ENCODE measurements around the gene BMP4. TPM values are rescaled to one million over a fixed set of nuclear protein-coding genes. Genes with fewer than 3 reads are reported as not detected.
"Not testable (repeated sequence)": the region's sequence is repeated elsewhere in the genome, so short reads cannot be mapped to it uniquely, and the experiment has no call there.

The BMP4 gene
- total RNA-seq, result 67.3 and 162 TPM in 2 replicates

DNA sequence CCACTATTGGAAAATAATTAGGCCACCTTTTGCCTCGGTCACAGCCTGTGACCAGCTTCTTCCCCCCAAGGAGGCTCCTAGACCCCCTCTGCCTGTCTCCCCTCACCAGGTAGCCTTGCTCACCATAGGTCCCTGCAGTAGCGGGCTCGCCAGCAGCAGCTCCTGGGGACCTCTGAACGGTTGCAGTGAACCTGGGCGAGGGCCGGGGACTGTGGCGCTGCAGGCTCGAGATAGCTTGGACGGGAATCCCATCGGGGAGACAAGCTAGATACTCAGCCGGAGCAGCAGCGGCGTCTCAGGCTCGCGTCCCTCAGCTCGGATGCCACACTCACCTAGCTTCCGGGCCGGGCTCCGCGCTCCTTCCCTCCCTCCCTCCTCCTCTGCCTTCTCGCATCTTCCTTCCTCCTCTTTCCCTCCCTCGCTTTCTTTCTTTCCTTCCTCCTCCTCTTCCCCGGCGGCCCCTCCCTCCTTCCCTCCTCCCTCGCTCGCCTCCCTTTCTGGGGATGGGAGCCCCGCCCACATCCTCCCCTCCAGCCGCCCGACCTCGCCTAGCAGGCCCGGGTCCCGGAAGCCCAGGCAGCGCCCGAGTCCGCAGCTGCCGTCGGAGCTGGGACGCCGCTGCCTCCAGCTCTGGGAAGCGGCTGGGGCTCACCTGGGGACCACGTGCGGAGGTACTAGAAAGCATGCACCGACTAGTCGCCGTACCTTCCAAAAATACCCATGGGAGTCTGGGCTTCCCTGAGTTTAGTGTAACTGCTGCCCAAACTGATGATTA lies at the start of gene BMP4:
BMP4 (minus strand) TSS at position 399 of the 775 bp plus-strand sequence. CDS start 4,603 bp downstream, outside the sequence.
- peak; percentile 76 for DNase-seq

DNA sequence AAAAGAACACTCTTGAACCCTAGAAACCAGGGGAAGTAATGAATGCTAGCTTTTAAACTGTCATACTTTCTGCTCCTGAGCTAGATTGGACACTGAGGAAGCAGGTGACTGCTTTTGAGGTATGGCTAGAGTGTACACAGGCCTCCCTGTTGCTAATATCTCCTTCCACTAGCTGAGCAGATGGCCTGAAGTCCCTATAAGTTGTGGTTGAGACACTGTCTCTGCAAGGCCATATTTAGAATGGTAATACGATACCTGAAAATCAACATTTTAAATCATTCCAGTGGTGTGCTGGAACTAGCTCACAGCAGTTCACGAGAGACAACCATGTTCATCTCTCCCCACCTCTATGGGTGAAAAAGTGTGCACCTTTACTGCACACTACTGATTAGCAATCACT lies 46.4 kb upstream of the BMP4 start:
- no peak for DNase-seq

DNA sequence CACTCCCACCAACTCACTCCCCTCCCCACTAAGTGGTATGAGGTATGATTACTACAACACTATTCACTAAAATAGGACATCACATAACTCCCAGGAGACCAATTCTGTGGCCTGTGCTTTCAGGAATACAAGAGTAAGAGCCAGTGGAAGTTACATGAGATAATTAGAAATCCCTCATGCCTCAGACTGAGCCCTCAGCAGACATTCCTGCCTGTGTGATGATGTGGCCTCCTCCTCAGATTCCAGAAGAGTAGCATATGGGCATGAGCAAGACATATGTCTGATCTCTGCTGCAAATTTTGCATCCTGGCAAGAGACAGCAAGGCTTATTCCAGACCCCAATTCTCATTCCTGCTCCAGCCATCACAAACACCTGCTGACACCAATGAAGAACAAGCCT lies 46.0 kb upstream of the BMP4 start:
- DNase-seq, result no peak

DNA sequence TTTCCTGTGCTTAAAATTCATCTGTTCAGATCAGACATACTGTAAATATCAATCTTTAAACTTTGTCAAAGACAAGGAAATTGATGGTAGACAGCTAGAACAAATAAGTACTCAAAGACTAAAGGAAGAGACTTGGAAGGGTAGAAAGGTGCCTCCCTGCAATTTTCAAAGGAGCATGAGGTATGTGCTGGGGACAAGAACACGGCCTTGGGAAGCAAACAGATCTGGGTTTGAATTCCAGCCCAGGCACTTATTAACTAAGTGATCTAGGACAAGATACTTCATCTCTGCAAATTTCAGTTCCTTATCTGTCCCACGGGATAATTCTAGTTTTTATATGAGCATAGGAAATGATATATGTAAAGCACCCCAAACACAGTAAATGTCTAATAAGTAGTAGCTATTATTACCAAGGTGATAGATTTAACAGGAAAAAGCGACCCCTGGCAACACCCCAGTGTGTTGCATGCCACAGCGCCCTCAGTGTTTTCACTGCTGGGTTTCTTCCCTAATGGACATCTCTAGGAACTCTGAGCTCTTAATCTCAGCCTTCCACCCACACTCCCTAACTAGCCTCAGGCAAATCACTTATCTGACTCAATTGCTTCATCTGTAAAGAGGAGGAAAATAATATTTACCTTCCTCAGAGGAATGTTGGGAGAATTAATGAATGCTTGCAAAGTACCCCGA lies 44.7 kb upstream of the BMP4 start:
- peak; percentile 13 for DNase-seq

DNA sequence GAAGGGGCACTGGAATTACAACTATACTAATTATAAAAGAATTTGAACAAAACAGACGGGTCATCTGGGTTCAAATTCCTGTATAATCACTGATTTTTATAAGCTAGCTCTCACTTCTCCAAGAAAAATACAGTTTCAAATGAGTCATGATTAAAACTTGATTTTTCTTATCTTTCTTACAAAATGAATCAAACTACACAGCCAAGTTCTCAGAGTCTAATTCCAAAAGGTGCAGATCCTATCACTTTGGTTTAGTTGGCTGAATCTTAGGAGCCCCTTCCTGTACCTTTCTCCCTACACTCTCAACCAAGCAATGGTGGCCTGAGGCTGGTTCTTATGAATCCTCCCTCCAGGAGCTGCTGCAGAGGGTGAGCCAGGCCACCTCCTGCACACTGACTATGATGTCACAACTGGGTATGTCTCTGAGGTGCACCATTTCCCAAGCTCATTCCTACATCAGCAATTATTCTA lies 43.8 kb upstream of the BMP4 start:
- peak; percentile 47 for DNase-seq

DNA sequence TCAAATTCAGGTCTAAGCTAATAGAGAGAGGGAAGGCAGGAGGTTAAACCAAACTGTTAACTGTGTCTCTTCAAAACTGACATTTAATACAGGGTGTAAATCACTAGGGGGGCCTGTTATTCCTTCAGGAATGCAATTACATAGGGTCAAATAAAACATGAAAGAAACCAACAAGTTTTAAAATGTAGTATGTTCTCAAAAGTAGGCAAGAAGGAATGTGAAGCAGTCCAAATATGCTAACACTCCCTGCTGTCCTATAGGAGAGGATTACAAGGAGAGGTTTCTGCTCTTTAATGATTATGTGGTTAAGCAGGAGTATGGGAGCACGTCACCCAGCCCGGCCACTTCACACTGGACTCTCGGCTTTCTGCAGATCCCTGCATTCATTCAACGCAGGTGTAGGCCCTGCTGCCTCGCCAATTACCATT lies 42.5 kb upstream of the BMP4 start:
- DNase-seq, result no peak

DNA sequence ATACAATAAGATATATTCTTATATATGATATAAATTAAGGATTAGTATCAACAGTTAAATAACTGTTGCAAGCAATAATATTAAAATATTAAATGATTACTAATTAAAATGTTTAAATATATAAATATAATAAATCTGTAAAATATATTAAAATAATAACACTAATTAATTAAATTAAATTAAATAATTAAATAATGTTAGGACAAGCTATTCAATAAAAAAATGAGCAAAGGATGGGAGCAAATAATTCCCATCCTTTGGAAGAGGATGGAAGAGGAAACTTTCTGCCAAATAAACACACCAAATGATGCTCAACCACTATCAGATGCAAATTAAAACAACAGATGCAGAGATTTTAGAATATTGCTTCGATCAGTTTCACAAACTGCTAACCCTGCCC lies 39.4 kb upstream of the BMP4 start:
- no peak for DNase-seq

DNA sequence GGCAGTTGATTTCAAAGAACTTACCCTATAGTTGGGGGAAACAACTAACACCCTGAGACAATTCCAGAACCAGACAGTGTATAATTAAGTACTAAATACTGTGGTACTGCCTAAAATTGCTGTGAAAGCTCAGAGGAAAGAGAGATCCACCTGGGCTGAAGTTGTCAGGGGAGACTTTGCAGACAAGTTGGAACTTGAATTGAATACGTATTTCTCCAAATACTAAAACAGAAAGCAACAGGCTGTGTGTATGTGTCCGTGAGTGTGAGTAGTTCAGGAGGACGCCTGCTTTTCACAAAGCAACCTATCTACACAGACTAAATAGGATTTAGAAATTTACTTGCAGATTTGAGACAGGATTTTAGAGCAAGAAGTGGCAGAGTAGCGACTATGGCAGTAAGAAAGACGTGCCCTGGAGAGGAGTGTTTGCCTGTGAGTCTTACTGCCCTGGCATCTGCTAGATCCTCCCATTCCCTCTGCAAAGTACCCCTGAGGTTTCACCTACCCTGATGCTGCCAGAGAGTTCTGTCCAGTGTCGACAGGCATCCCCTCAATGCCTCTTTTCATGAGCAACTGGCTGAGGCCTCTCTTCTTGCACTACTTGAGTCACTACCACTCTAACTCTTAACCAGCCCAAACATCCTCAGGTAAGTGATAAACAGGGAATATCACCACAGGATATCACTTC lies 37.4 kb upstream of the BMP4 start:
- DNase-seq, result no peak

DNA sequence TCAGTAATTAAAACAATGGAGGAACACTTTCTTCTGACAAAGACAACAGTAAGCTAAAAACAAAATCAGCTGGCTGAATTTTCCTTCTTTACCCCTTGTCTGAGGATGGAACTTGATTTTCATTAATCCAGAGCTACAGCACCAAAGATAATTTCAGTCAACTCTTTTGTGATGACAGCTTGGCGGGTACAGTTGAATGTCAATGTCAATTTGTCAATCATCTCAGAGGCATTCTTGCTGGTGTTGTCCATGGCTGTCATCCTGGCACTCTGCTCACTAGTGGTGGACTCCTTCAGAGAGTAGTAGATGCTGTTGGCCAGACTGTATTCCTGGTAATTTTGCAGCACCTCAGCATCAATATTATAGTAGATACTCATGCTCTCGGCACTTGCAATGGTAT lies 34.4 kb upstream of the BMP4 start:
- DNase-seq, result no peak

DNA sequence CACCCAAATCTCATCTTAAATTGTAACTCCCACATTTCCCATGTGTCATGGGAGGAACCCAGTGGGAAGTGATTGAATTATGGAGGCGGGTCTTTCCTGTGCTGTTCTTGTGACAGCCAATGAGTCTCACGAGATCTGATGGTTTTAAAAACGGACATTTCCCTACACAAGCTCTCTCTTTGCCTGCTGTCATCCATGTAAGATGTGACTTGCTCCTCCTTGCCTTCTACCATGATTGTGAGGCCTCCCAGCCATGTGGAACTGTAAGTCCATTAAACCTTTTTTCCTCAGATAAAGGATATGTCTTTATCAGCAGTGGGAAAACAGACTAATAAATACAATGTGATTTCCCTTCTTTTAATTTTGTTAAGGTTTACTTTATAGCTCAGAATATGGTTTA lies 30.1 kb upstream of the BMP4 start:
- not testable (repeated sequence) for DNase-seq

DNA sequence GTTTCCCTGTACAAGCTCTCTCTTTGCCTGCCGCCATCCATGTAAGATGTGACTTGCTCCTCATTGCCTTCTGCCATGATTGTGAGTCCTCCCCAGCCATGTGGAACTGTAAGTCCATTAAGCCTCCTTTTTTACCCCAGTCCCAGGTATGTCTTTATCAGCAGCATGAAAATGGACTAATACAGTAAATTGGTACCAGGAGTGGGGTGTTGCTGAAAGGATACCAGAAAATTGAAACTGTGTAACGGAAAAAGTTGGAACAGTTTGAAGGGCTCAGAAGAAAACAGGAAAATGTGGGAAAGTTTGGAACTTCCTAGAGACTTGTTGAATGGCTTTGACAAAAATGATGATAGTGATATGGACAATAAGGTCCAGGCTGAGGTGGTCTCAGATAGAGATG lies 28.3 kb upstream of the BMP4 start:
- DNase-seq, result not testable (repeated sequence)

DNA sequence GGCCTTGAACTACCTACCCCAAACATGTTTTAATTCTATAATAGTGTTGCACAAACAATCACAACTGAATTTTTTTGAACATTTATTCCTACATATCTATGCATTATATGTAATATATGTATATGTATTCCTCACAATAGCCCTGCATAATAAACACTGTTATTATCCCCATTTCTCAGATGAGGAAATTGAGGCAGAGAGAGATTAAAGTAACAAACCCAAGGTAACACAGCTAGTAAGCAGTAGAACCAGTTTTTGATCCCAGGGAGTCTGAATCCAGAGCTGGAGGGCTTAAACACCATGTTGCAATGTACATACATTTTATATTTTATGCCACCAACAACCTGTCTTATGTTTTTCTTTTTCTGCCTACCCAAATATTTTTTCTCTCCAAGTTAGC lies 26.5 kb upstream of the BMP4 start:
- DNase-seq, result no peak

DNA sequence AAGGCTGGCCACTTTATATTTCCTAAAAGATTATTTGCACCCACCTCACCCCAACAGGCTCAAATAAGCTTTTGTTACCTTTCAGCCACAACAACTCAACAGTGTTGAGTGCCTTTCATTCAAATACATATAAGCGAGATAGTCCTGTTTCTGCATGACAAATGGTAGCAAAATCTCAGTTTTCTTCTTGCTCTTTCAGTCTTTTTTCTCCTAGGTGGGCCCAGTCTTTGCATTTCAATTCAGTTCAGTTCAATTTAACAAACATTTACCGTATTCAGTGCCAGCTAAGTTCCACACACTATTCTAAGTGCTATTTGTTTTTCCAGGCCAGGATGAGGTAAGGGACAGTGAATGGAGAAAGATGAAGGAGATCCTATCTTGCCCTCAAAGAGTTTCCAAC lies 25.9 kb upstream of the BMP4 start:
- DNase-seq, result no peak

DNA sequence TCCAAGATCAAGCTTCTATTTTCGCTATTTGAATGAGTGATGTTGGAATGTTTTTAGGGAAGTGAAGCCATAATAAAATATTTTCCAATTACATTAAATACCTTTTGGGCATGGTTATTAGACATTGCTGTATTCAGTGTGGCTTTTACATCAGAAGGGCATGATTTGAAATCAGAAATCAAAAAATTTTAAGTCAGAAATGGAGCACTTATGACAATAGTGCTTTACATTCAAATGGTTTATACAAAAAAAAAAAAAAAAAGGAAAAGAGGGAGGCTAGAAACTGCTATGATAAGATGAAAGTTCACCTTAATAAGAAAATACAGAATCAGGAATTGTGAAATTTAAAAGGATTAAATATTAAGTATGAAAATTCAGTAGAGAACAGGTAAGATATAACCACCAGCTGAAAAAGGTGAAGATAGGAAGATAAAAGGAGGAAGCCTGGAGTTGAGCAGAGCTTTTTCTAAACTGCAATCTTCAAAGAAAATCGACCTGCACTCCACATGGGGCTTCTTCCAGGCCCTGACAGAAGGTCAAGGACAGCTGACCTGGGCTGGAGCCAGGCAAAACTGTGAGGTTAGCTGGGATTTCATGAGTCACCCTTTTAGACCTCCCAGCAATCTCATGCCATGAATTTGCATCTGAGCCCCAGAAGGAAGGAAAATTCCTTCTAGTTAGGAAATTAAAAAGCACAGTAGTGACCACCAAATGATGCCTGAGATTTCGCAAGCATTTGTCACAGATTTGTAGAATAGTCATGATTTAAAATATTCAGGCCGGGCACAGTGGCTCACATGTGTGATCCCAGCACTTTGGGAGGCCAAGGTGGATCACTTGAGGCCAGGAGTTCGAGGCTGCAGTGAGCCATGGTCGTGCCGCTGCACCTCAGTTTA lies 23.4 kb upstream of the BMP4 start:
- DNase-seq, result no peak

DNA sequence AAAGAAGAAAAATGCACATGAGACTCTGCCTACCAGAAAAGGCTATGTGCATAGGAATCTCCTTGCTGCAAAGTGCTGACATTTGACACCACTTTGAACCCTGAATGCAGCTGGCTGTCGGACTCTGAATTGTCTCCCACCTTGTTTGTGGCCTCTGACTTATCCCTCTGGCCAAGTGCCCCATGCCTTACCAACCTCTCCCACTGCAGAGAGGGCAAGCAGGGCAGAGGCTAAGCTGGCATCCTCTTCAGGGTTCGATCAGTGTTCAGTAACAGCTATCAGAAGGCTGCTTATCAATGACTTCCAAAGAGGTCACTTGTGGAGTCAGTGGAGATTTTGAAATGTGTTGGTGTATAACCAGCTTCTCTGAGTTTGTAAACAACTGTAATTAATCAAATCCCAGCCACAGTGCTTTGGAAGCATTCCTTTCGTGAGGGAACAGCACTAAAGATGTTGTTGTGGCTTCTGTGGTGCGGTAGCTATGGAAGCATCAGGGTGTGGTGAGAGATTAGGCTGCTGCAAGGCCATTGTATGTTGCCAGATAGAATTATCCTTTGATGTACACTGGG lies 22.6 kb upstream of the BMP4 start:
- DNase-seq, result no peak

DNA sequence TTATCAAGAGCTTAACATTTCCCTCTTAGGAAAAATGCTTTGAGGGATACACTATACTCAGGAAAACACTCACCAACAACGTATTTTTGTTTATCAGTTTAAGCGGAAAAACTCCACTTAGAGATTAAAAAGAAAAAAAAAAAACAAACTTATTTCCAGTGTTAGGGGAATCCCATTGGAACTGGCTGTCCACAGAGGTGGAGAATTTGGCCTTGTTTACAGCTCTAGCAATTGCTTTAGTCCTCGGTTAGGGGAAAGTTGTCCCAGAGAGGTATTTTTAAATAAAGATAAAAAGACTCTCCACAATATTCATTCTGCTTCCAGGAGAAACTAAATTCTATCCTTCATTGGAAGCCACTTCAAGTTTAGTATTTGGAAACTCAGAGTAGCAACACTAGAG lies 21.6 kb upstream of the BMP4 start:
- DNase-seq, result no peak

DNA sequence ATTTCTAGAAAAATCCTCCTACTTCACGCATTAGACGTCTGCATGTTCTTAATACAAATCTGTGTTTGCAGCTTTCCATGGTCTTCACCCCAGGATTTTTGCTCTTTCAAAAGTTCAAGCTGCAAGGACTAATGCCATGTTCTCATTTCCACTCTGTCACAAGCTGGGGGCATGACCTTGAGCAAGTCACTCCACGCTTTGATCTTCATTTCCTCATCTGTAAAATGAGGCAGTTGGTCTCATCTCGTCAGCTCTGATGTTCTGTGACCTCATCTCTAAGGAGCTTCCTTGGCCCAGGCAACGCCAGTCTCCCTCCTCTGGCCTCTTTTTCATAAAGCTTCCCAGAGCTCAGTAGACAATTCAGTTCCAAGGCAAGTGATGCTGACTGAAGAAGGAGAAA lies 18.8 kb upstream of the BMP4 start:
- DNase-seq, result no peak

DNA sequence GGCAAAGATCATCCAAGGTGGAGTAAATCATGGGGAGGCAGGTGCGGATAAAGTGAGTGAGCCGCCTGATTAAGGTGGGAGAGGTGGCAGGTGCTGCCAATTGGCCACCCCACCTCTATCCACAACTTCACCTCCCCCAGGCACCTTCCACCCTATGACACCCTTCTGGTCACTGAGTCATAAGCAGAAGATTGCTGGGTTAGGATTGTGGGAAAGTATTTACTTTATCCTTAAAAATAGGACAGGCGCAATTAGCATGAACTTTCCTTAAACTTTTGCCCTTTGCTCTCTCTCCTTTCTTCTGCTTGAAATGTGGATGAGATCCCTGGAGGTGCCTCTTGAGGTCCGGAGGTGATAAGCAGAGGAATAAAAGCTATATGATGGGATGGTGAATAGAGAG lies 14.9 kb upstream of the BMP4 start:
- no peak for DNase-seq

DNA sequence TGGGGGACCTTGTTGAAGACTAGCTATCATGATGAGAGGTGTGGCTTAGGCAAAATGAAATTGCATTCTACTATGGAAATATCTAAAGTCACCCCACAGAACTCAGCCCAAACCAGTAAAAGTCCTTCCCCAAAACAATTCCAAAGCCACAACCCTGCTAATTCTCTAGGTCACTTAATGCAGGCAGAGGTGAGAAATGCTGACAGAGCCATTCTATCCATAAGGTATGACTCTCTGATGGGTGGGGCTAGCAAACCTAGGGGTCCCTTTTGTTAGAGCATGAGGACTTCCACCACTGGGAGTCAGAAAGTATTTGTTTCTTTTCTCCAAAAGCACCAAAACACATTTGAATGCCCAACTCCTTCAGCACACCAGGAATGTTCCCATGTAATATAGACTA lies 12.7 kb upstream of the BMP4 start:
- no peak for DNase-seq

DNA sequence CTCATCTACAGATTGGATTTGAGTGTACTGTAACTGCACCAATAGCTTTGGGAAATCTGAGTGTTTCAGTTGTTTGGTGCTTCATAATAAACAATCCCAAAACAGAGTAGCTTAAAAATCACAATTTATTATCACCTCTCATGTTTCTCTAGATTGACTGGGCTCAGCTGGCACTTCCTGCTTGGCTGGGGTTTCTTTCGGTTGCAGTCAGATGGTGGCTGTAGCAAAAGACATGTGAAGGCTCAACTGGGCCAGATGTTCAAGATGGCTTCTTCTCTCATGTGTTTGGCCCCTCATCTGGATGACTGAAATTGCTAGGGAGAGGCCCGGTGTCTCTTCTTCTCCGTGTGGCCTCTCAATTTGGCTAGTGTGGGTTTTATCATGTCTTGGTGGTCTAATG lies 12.1 kb upstream of the BMP4 start:
- DNase-seq, result no peak

DNA sequence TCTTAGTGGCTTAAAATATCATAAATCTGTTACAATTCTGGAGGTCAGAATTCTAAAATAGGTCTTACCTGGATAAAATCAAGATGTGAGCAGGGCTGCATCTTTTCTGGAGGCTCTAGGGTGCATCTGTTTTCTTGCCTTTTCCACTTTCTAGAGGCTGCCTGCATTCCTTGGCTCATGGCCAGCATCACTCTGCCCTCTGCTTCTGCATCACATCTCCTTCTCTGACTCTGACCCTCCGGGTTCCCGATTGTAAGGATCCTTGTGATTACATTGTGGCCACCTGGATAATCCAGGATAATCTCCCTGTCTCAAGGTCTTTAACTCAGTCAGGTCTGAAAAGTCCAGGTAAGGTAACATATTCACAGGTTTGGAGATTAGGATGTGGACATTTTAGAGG lies 11.0 kb upstream of the BMP4 start:
- DNase-seq, result peak; percentile 29

DNA sequence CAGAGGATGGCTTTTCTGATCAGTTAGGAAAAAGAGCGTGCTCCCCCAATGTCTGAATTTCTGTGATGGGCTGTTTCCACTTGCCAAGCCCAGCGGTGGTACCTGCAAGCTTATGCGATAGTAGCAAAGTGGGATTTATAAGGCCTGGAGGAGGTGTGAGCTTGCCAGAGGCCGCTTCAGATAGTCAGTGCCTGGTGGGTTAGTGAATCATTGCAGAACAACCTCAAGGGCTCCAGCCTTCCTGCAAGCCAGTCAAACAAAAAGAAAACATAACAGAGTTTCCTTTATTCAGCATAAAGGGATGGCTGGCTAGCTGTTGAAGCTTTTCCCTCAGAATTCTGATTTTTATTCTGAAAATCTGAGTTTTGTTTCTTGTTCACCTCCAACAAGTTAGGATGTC lies 7.6 kb upstream of the BMP4 start:
- peak; percentile 45 for DNase-seq
